GM23338 (cell line): ENCODE results near the gene ULBP1. TPM values are rescaled to one million over a fixed set of nuclear protein-coding genes. Genes with fewer than 3 reads are reported as not detected.

Source experiments
- ATAC-seq: fragments of 200-7000 bp; cut with Tn5 transposase; 3 replicates; pipeline ENCODE4 v1.9.1; 2020
- DNase-seq: peaks from one replicate; pipeline ENCODE4 v3.0.0-alpha.2; 2015; ENCODE audit warnings: low spot score
- H2AFZ ChIP-seq: fragments of 200-600 bp; sonication (generic); 2 replicates; pipeline ENCODE4 v1.8.0; 2016; ENCODE audit warnings: antibody characterized with exemption, mild to moderate bottlenecking, moderate library complexity
- H3F3A ChIP-seq: fragments of 200-600 bp; sonication (generic); replicated peaks from 2 replicates; pipeline ENCODE4 v1.8.0; 2017; ENCODE audit warnings: antibody characterized with exemption, mixed run types, low read depth
- H3K27ac ChIP-seq: fragments of 200-600 bp; sonication (generic); 2 replicates; pipeline ENCODE4 v1.6.1; 2016; ENCODE audit warnings: low read depth
- H3K27me3 ChIP-seq: fragments of 200-600 bp; sonication (generic); 2 replicates; pipeline ENCODE4 v1.8.0; 2016; ENCODE audit warnings: mild to moderate bottlenecking, mixed run types, moderate library complexity; ENCODE audit not compliant: insufficient read depth
- H3K36me3 ChIP-seq: fragments of 200-600 bp; sonication (generic); 2 replicates; pipeline ENCODE4 v1.8.0; 2016; ENCODE audit warnings: mild to moderate bottlenecking; ENCODE audit not compliant: insufficient read depth
- H3K4me1 ChIP-seq: fragments of 200-600 bp; sonication (generic); 2 replicates; pipeline ENCODE4 v1.8.0; 2016; ENCODE audit warnings: mild to moderate bottlenecking, moderate library complexity; ENCODE audit not compliant: insufficient read depth
- H3K4me2 ChIP-seq: fragments of 200-600 bp; sonication (generic); 2 replicates; pipeline ENCODE4 v1.7.1; 2017; ENCODE audit warnings: mixed run types
- H3K4me3 ChIP-seq: fragments of 200-600 bp; sonication (generic); 2 replicates; pipeline ENCODE4 v1.6.1; 2016; ENCODE audit warnings: mixed run types
- H3K79me2 ChIP-seq: fragments of 200-600 bp; sonication (generic); replicated peaks from 2 replicates; pipeline ENCODE4 v1.8.0; 2017; ENCODE audit warnings: mild to moderate bottlenecking; ENCODE audit not compliant: insufficient read depth
- H3K9me2 ChIP-seq: fragments of 200-600 bp; sonication (generic); 2 replicates; pipeline ENCODE4 v1.8.0; 2017; ENCODE audit not compliant: insufficient read depth
- H4K20me1 ChIP-seq: fragments of 200-600 bp; sonication (generic); replicated peaks from 2 replicates; pipeline ENCODE4 v1.8.0; 2017; ENCODE audit warnings: mild to moderate bottlenecking; ENCODE audit not compliant: insufficient read depth
- H3K27ac Mint-ChIP-seq: 2 replicates; pipeline ENCODE4 v1.8.0; 2020; ENCODE audit warnings: inconsistent platforms, mild to moderate bottlenecking, moderate library complexity, mixed read lengths
- H3K27me3 Mint-ChIP-seq: 3 replicates; pipeline ENCODE4 v1.8.0; 2022; ENCODE audit warnings: low read depth, mild to moderate bottlenecking, moderate library complexity, mixed read lengths, inconsistent platforms; ENCODE audit not compliant: insufficient read depth, poor library complexity
- H3K36me3 Mint-ChIP-seq: 3 replicates; pipeline ENCODE4 v1.8.0; 2021; ENCODE audit warnings: low read depth, mild to moderate bottlenecking, inconsistent platforms, moderate library complexity, mixed read lengths
- H3K4me1 Mint-ChIP-seq: 3 replicates; pipeline ENCODE4 v1.8.0; 2020; ENCODE audit warnings: mild to moderate bottlenecking, inconsistent platforms, mixed read lengths
- H3K4me3 Mint-ChIP-seq: 3 replicates; pipeline ENCODE4 v1.8.0; 2021; ENCODE audit warnings: moderate library complexity, mild to moderate bottlenecking, inconsistent platforms, mixed read lengths
- H3K9me3 Mint-ChIP-seq: 3 replicates; pipeline ENCODE4 v1.8.0; 2020; ENCODE audit warnings: moderate library complexity, mild to moderate bottlenecking, inconsistent platforms, mixed read lengths
- EZH2 ChIP-seq: fragments of 200-600 bp; sonication (generic); IDR thresholded peaks from one replicate; pipeline ENCODE4 v1.8.0; 2017; ENCODE audit warnings: antibody characterized with exemption, mild to moderate bottlenecking, low read depth; ENCODE audit not compliant: unreplicated experiment
- POLR2AphosphoS5 ChIP-seq: IDR thresholded peaks from 2 replicates; pipeline ENCODE4 v1.6.1; 2016; ENCODE audit warnings: antibody characterized with exemption, low read depth
- ZNF114 ChIP-seq: fragments of 250-450 bp; sonication (Bioruptor Pico); IDR thresholded peaks from 2 replicates; pipeline ENCODE4 v1.5.0; 2020; ENCODE audit warnings: mild to moderate bottlenecking, moderate library complexity
- ZNF331 ChIP-seq: fragments of 250-450 bp; sonication (Bioruptor Pico); IDR thresholded peaks from 2 replicates; pipeline ENCODE4 v1.5.0; 2020; ENCODE audit warnings: low read depth, mild to moderate bottlenecking, moderate library complexity
- polyA plus RNA-seq: library from polyadenylated mRNA; unstranded; fragments of >200 nt; fragmentation: Nextera tagmentation; extraction: Ambion mirVana; gene quantifications from 2 replicates; pipeline ENCODE4 v1.2.1, GENCODE V29; 2016
- total RNA-seq: library from RNA; depleted of rRNA; stranded (reverse); fragments of >200 nt; shearing (Covaris generic); gene quantifications from 2 replicates; pipeline ENCODE4 v1.2.3, GENCODE V29; 2014
- TF ChIP-seq, protein P1 (sequence below): IDR thresholded peaks from 2 replicates; pipeline ENCODE4 v1.6.1; 2016; ENCODE audit warnings: antibody characterized with exemption
- TF ChIP-seq, protein P2 (sequence below): IDR thresholded peaks from one replicate; pipeline ENCODE4 v1.6.1; 2018; ENCODE audit warnings: antibody characterized with exemption; ENCODE audit not compliant: unreplicated experiment
- TF ChIP-seq, protein P3 (sequence below): fragments of 250-450 bp; sonication (Bioruptor Pico); IDR thresholded peaks from 2 replicates; pipeline ENCODE4 v1.5.0; 2020; ENCODE audit warnings: mild to moderate bottlenecking, moderate library complexity

ULBP1 gene
- total and polyA plus RNA-seq, 2 experiments from 2014 or later: 0.74 to 1.7 TPM

DNA sequence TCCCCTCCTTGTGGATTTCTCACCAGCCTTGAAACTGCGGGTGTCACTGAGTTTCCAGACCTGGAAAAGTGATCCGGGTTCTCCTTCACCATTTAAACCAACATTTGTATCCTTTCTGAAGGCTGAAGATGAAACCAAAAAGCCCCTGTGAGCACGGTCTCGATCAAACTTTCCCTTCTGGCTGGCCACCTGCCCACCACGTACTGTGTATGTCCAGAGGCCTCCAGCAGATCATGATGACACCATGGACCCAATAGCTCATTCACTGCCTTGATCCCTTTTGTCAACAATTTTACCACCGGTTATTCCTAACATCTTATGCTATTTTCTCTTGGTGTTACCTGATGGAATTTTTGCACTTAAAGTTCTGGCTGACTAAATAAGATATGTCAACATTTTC lies 15.6 kb downstream of the ULBP1 start (continued):
- no peak for TF ChIP-seq ZNF331 (CRISPR knock-in tag)
- TF ChIP-seq, protein P1, sequence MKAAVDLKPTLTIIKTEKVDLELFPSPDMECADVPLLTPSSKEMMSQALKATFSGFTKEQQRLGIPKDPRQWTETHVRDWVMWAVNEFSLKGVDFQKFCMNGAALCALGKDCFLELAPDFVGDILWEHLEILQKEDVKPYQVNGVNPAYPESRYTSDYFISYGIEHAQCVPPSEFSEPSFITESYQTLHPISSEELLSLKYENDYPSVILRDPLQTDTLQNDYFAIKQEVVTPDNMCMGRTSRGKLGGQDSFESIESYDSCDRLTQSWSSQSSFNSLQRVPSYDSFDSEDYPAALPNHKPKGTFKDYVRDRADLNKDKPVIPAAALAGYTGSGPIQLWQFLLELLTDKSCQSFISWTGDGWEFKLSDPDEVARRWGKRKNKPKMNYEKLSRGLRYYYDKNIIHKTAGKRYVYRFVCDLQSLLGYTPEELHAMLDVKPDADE: no peak
- TF ChIP-seq EZH2: no peak
- no peak for TF ChIP-seq ZNF114 (CRISPR knock-in tag)

DNA sequence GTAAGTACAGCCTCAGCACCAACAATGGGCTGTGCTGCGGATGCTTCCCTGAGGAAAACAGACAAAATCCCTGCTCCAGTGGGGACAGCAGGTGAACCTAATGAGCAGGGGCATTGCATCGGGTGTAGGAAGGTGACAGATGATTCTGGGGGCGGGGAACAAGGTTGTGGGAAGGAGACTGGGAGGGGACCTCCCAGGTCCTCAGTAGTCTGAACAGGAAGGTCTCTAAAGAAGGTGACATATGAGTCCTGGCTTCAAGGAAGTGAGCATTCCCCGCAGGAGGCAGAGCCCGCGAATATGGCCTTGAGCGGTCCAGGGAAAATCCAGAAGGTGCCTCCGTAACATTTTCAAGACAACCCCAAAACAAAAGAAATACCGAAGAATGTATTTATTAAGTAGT lies 19.4 kb downstream of the ULBP1 start:
- Histone ChIP-seq H3K27me3 (peaks cover 92% of the 10 kb centered on the region), H4K20me1 (peaks cover 7% of the 10 kb centered on the region; the same call in 1 of the 2 replicates), H3K4me3 (no peak overlapping the region), H3K9me2 (no peaks in the 10 kb centered on the region), H3K4me2 (no peak overlapping the region), H3F3A (no peaks in the 10 kb centered on the region), H3K36me3 (no peaks in the 10 kb centered on the region), H3K4me1 (no peaks in the 10 kb centered on the region), H2AFZ (no peak overlapping the region), H3K79me2 (no peaks in the 10 kb centered on the region), H3K27ac (no peak overlapping the region)
- ATAC-seq (peak; percentile 45), DNase-seq (no peak)
- Mint-ChIP-seq H3K9me3 (peaks cover 2% of the 10 kb centered on the region; the same call in 1 of the 3 replicates), H3K27ac (no peak overlapping the region), H3K27me3 (peaks cover 85% of the 10 kb centered on the region), H3K4me1 (peaks cover 7% of the 10 kb centered on the region), H3K36me3 (no peaks in the 10 kb centered on the region; the same call in 2 of the 3 replicates), H3K4me3 (no peak overlapping the region)
- TF ChIP-seq, protein P2, sequence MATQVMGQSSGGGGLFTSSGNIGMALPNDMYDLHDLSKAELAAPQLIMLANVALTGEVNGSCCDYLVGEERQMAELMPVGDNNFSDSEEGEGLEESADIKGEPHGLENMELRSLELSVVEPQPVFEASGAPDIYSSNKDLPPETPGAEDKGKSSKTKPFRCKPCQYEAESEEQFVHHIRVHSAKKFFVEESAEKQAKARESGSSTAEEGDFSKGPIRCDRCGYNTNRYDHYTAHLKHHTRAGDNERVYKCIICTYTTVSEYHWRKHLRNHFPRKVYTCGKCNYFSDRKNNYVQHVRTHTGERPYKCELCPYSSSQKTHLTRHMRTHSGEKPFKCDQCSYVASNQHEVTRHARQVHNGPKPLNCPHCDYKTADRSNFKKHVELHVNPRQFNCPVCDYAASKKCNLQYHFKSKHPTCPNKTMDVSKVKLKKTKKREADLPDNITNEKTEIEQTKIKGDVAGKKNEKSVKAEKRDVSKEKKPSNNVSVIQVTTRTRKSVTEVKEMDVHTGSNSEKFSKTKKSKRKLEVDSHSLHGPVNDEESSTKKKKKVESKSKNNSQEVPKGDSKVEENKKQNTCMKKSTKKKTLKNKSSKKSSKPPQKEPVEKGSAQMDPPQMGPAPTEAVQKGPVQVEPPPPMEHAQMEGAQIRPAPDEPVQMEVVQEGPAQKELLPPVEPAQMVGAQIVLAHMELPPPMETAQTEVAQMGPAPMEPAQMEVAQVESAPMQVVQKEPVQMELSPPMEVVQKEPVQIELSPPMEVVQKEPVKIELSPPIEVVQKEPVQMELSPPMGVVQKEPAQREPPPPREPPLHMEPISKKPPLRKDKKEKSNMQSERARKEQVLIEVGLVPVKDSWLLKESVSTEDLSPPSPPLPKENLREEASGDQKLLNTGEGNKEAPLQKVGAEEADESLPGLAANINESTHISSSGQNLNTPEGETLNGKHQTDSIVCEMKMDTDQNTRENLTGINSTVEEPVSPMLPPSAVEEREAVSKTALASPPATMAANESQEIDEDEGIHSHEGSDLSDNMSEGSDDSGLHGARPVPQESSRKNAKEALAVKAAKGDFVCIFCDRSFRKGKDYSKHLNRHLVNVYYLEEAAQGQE: no peak
- TF ChIP-seq ZNF114 (CRISPR knock-in tag): no peak
- TF ChIP-seq, protein P3, sequence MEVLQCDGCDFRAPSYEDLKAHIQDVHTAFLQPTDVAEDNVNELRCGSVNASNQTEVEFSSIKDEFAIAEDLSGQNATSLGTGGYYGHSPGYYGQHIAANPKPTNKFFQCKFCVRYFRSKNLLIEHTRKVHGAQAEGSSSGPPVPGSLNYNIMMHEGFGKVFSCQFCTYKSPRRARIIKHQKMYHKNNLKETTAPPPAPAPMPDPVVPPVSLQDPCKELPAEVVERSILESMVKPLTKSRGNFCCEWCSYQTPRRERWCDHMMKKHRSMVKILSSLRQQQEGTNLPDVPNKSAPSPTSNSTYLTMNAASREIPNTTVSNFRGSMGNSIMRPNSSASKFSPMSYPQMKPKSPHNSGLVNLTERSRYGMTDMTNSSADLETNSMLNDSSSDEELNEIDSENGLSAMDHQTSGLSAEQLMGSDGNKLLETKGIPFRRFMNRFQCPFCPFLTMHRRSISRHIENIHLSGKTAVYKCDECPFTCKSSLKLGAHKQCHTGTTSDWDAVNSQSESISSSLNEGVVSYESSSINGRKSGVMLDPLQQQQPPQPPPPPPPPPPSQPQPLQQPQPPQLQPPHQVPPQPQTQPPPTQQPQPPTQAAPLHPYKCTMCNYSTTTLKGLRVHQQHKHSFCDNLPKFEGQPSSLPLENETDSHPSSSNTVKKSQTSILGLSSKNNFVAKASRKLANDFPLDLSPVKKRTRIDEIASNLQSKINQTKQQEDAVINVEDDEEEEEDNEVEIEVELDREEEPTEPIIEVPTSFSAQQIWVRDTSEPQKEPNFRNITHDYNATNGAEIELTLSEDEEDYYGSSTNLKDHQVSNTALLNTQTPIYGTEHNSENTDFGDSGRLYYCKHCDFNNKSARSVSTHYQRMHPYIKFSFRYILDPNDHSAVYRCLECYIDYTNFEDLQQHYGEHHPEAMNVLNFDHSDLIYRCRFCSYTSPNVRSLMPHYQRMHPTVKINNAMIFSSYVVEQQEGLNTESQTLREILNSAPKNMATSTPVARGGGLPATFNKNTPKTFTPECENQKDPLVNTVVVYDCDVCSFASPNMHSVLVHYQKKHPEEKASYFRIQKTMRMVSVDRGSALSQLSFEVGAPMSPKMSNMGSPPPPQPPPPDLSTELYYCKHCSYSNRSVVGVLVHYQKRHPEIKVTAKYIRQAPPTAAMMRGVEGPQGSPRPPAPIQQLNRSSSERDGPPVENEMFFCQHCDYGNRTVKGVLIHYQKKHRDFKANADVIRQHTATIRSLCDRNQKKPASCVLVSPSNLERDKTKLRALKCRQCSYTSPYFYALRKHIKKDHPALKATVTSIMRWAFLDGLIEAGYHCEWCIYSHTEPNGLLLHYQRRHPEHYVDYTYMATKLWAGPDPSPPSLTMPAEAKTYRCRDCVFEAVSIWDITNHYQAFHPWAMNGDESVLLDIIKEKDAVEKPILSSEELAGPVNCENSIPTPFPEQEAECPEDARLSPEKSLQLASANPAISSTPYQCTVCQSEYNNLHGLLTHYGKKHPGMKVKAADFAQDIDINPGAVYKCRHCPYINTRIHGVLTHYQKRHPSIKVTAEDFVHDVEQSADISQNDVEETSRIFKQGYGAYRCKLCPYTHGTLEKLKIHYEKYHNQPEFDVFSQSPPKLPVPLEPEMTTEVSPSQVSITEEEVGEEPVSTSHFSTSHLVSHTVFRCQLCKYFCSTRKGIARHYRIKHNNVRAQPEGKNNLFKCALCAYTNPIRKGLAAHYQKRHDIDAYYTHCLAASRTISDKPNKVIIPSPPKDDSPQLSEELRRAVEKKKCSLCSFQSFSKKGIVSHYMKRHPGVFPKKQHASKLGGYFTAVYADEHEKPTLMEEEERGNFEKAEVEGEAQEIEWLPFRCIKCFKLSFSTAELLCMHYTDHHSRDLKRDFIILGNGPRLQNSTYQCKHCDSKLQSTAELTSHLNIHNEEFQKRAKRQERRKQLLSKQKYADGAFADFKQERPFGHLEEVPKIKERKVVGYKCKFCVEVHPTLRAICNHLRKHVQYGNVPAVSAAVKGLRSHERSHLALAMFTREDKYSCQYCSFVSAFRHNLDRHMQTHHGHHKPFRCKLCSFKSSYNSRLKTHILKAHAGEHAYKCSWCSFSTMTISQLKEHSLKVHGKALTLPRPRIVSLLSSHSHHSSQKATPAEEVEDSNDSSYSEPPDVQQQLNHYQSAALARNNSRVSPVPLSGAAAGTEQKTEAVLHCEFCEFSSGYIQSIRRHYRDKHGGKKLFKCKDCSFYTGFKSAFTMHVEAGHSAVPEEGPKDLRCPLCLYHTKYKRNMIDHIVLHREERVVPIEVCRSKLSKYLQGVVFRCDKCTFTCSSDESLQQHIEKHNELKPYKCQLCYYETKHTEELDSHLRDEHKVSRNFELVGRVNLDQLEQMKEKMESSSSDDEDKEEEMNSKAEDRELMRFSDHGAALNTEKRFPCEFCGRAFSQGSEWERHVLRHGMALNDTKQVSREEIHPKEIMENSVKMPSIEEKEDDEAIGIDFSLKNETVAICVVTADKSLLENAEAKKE: no peak
- TF ChIP-seq POLR2AphosphoS5: no peak
